Stimulated activated CD8-positive, alpha-beta memory T cell treated with anti-CD3 and anti-CD28 coated beads, Interleukin-12 subunit alpha, Interleukin-12 subunit beta, amount 100 ng/mL, for 24 hours (primary cell): Measurements from ENCODE around the gene CDC25A.
A peak's percentile ranks its signal among the peaks of the same experiment; 100 is the strongest.
"Not testable (repeated sequence)": the region's sequence is repeated elsewhere in the genome, so short reads cannot be mapped to it uniquely, and the experiment has no call there.

Experiments used
- DNase-seq: peaks from one replicate; pipeline ENCODE4 v3.0.0-alpha.2; 2020; ENCODE audit errors: extremely low read depth

CDC25A gene

DNA sequence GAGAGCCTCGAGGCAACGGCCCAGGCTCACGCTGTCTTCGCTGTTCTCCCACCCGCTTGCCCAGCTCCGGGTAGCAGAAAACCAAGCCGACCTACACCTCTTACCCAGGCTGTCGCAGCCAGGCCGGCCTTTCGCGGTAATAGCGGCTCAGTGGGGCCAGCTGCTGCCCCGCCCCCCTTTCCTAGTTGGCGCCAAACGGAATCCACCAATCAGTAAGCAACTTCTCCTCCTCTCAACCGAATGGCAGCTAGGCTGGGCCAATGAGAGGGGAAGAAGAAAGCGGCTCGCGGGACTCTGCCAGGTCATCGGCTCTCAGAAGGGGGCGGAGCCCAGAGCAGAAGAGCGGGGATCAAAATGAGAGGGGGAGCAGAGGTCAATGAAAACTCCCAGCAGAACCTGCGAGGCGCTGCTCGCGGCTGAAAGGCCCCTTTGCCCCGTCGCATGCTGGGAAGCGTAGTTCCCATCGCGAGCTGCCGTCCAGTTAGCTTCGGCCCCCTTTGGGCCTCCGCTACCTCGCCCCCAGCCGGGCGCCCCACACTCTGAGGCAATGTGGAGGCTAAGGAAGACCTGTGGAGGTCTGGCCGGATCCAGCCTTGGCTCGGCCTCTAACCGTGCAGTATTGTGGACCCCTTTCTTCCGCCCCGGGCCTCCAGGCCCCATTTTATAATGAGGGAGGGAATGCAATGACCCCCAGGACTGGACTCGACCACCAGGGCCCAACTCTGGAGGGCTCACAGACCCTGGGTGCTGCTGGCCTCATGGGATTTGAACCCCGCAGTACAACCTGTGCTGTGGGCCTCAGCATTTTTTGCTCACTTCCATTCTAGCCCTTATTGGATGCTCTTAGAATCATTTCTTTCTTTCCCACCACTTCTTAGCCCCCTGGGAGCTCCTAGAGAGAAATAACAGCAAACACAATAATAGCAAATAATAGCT, at the start of gene CDC25A:
Gene CDC25A (minus strand): TSS at position 152 of the 936 bp plus-strand sequence. CDS start 470 bp downstream, outside the sequence.
- peak; percentile 81 for DNase-seq

DNA sequence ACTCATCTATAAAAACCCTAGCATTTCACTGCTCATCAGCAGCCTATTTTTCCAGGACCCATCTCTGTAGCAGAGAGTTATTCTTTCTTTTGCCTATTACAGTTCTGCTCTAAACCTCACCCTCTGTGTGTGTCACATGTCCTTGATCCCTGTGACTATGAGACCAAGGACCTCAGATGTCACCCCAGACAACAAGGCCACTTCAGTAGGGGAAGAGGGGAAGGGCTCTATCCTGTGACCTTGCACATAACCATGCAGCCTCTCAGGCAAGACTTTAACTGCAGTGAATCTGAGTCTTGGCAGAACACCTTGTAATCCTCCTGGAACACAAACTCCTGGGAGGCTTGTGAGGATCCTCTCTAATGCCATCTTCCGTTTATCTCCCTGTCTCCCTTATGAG, 48.3 kb upstream of the CDC25A start:
- no peak for DNase-seq

DNA sequence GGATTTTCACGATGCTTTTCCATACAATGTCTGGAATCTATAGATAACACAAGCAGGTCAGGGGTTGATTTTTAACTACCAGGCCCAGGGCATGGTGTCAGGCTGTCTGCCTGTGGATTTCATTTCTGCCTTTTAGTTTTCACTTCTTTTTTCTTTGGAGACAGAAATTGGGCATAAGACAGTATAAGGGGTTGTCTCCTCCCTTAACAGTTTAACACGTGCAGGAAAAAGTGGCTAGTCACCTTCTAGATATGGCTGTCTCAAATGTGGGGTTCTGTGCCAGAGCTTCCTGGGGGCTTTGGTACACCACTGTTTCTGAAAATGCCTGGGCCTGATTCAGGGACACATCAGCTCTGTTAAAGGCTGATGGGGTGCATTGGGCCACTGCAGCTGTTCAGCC, 45.3 kb upstream of the CDC25A start:
- no peak for DNase-seq

GRCh38 chr3:48232734-48233133, 44.5 kb upstream of the CDC25A start:
- peak; percentile 19 for DNase-seq

DNA sequence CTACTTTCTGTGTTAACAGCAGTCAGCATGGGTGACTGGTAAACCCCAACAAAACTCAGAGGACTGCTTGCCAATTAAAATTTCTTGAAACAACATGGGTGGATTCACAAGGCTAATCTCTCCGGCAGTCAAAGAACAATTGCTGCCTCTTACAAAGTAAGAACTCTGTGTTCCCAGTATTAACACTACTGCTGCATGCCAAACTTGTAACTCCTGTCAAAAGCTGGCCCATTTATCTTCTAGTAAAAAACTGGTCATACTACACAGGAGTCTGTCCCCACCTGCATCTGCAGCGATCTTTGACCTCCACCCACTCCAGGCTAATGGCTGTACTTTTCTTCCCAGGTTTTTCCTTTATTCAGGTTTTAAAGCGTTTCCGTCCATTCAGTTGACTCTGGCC, 44.0 kb upstream of the CDC25A start:
- no peak for DNase-seq

DNA sequence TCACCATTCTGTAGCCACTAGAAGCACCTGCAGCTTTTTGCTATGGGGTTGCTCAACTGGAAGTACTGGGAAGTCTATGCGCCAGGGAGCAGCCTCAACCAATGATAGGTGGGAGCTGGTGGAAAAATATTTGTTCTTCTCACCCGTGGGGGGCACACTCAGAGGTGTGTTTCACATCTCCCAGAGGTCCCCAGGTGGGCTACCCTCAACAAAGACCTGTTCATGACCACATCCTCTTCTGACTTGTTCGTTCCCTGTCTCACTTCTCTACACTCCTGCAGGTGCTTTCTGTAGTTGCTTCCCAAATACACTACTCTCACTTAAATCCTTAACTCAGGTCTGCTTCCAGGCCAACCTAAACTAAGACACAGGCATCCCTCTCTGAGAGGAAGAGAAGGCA, 38.7 kb upstream of the CDC25A start:
- no peak for DNase-seq

- no peak for DNase-seq
These were observed 37.4 kb upstream of the CDC25A start for GRCh38 chr3:48225587-48225986.

- no peak for DNase-seq
These were observed 34.6 kb upstream of the CDC25A start, which contains the start of gene CAMP for GRCh38 chr3:48222616-48223513. CAMP (plus strand) TSS chr3:48223495; CDS start chr3:48223512, 17 bp downstream.

GRCh38 chr3:48220746-48221145, 32.5 kb upstream of the CDC25A start:
- DNase-seq, result no peak

DNA sequence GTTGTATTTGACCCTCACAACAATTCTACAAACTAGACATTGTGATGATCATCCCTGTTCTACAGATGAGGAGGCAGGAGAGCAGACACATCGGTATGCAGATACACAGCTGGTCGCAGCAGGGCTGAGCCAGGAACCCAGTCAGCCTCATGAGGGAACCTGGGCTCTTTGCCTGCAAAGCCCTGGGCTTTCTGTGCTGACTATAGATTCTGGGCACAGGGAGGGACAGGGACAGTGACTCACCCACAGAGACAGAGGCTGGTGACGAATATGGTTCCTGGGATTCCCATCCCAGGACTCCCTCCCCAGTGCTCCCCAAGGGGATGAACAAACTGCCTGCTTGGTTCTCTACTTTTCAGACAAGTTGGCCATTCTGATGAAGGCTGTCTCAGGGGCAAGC, 31.3 kb upstream of the CDC25A start:
- DNase-seq, result no peak

DNA sequence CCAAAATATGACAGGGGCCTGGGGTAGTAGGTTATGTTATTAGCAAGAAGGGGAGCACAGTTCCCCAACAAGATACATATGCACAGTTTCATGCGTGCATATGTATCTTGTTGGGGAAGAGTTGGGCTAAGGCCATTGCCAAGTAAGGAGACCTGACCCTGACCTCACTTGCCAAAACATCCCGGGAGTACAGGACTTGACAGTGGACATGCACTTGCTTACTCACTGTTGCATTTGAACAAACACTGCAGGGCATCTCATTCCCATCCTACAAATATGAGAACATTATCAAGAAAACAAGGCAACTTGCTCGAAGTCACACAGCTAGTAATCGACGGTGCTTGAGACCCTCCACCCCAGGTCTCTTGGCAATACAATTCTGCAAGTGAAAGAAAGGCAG, 30.3 kb upstream of the CDC25A start:
- DNase-seq, result no peak

DNA sequence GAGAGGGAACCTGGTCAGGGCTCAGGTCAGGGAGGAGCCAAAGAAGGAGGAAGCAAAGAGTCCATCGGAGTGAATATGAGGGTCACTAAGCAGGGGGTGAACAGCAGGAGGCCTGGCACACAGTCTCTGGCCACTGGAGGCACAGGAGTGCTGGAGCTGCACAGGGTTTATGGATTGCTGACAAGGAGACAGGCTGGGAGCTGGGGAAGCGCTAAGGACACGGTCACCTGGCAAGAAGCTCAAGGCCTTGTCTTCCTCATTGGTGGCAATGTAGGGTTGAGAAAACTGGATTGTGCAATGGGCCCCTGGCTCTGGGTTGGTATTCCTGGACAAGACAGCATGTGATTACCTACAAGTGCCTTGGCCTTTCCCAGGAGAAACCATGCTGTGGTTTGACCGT, 29.2 kb upstream of the CDC25A start:
- no peak for DNase-seq

DNA sequence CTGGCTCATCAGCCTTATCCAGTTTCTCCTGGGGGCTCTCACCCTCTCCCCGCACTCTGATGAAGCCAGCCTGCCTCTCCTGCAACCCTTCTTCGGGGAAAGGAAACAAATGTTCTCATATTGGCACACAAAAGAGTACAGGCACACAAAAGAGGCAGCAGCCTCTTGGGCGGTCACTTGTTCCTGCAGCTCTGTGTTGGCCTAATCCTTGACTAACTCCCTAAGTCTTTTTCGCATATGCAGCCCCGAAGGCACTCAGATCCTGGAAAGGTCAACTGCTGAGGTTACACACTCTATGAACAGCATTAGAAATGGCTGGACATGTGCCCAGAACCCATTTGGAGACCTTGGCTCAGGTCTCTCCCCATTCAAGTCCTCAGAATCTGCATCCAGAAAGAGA, 27.7 kb upstream of the CDC25A start:
- no peak for DNase-seq

GRCh38 chr3:48215466-48215865, 27.2 kb upstream of the CDC25A start:
- DNase-seq, result no peak

DNA sequence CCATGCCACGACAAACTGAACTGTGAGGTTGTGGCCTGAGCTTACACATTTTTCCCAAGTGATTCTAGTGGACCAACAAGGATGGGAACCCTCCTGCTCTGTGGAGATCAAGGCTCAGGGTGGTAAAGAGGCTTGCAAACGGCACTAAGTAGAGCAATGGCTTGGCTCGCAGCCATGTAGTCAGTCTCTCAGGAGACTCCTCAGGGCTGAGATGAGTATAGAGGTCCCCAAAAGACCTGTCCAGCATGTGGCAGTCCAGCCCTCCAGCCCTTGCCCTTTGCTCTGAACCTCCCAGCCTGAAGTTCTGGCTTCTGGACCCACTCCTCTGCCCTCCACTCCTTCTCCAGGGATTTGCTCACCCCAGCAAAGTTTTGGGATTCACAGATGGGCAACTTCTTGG, 26.8 kb upstream of the CDC25A start:
- no peak for DNase-seq

GRCh38 chr3:48214225-48214624, 26.0 kb upstream of the CDC25A start:
- DNase-seq, result no peak

DNA sequence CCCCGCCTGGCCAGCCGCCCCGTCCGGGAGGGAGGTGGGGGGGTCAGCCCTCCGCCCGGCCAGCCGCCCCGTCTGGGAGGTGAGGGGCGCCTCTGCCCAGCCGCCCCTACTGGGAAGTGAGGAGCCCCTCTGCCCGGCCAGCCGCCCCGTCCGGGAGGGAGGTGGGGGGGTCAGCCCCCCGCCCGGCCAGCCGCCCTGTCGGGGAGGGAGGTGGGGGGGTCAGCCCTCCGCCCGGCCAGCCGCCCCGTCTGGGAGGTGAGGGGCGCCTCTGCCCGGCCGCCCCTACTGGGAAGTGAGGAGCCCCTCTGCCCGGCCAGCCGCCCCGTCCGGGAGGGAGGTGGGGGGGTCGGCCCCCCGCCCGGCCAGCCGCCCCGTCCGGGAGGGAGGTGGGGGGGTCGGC, 23.6 kb upstream of the CDC25A start:
- not testable (repeated sequence) for DNase-seq

DNA sequence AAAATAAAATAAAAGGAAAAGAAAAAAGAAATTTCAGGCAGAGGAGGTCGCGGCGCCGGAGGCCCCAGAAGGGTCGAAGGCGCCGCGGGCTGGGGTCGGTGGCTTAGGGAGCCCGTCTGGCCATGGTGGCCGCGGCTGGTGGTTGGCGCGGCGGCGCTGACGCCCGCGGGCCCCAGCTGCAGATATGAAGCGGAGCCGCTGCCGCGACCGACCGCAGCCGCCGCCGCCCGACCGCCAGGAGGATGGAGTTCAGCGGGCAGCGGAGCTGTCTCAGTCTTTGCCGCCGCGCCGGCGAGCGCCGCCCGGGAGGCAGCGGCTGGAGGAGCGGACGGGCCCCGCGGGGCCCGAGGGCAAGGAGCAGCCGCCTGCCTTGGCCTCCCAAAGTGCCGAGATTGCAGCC, 22.3 kb upstream of the CDC25A start:
- not testable (repeated sequence) for DNase-seq

GRCh38 chr3:48209445-48209844, 21.2 kb upstream of the CDC25A start:
- no peak for DNase-seq

DNA sequence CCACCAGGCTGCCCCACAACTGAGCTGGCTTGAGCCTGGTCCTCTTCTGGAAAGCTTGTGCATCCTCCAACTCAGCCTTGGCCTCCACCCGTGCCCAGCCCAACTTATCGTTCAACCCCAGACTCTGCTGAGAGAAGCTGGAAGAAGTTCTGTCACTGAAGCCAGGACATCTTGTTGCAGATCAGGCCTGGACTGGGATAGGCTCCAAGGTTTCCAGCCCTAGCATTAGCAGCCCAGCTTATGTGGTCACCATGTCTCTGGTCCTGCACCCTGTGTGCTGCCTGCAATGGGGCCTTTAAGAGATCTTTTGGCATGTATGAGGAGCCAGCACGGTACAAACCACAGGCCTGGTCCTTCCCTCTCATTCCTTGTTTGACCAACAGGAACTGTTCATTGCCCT, 19.9 kb upstream of the CDC25A start:
- DNase-seq, result no peak

GRCh38 chr3:48202632-48203031, 14.4 kb upstream of the CDC25A start:
- DNase-seq, result no peak

DNA sequence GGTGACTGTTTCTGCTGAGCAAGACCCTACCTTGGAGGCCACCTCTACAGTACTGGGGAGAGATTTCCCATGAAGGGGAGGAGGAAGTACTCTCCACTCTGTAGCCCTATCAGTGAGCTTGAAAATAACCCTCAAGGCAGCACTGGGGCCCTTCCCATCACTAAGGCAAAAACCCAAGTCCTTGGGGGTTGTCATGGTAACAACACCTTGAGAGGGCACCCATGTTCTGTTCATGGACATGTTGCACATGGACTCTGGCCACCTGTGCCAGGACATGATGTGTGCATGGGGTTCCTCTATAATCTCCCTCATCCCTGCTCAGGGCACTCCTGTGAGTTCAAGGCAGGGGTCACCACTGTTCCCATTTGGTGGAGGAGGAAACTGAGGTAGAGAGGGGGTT, 10.9 kb upstream of the CDC25A start:
- DNase-seq, result no peak

DNA sequence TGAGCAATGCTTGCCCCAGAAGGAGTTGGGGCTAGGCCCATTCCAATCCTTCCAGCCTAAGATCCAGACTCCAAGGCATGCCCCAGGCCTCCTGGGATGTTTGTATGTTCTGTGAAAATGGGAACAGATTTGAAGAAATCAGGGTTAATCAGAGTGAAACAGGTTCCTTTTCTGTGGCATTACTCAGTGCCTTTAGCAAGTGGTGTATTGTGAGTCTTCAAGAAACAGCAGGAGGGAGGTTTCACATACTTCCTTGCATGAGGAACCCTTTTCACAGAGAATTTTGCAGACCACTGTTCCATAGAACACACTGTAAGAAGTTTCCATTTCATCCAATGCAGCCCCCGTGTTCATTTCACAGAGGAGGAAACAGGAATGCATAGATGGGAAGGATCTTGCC, 8.4 kb upstream of the CDC25A start:
- DNase-seq, result no peak
